ENCODE data around the gene ALKBH6.

- no peak for TF ChIP-seq EZH2phosphoT487 (IDR thresholded peaks at IDR 0.05; ENCODE audit: insufficient read depth, low read depth)
- TF ChIP-seq EZH2 (IDR thresholded peaks at IDR 0.05; ENCODE audit: insufficient read depth, poor library complexity, severe bottlenecking): no peak
Measured at GRCh38 chr19:36043952-36044351, 29.9 kb upstream of the ALKBH6 start.
